ENCODE results near the gene PTPN9. TPM values are rescaled to one million over a fixed set of nuclear protein-coding genes. Genes with fewer than 3 reads are reported as not detected.

Gene PTPN9
- total and polyA plus RNA-seq, 10 of the 15 experiments (the other 5 are each of a cell fraction or from before 2014, with no cell fraction given) = 7.8 to 29.1 (median 18.5) TPM

DNA sequence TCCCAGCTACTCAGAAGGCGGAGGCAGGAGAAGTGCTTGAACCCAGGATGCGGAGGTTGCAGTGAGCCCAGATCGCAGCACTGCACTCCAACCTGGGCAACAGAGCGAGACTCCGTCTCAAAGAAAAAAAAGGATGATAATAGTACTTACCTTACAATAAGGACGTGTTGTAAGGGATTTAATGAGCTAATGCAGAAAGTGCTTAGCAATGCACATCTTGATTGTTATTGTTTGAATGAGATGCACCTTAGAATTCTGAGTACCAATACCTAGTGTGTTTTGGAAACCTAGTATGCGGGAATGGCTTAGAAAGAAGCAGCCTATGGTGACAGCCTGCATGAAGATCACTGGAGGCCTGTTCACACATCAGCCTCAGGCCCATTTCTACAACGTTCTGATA, 26.9 kb upstream of the PTPN9 start (continued):
- no peak for TF ChIP-seq BHLHE40 (IDR thresholded peaks at IDR 0.05; ENCODE audit: borderline replicate concordance in 1 of 2, low read depth in 2 of 2, low read length in 1 of 2)

DNA sequence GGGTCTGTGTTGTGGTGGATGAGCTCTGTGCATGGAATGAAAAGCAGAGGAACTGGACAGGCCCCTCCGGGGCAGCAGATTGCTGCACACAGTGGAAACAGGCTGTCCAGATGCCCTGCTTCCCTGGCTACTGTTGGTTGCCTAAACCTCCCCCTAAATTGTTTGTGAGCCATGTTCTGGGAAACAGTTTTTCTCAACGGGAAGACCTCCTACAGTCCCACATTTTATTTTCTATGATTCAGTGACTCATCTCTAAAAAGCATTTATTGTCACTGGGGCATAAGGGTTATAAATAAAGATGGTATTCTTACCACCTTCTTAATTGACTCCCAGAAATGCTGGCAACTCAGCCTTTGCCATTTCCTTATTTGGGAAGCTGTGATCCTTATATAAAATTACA, 20.3 kb upstream of the PTPN9 start:
- Histone ChIP-seq H3K36me3 (ENCODE audit: control insufficient read depth in 2 of 2, insufficient read depth in 2 of 2, low read length in 1 of 2) (peaks cover 4 to 20% of the 10 kb centered on the region in 2 experiments; a peak in 3 of 4 replicates), H3K27me3 (replicated peaks in 1 of 2; ENCODE audit: control insufficient read depth in 2 of 2, insufficient read depth in 2 of 2, low read length in 1 of 2) (no peaks in the 10 kb centered on the region), H3K79me2 (ENCODE audit: control insufficient read depth, insufficient read depth, low read length) (no peaks in the 10 kb centered on the region), H3K4me3 (no peak overlapping the region), H3K4me1 (ENCODE audit: control insufficient read depth, insufficient read depth, low read length) (no peaks in the 10 kb centered on the region), H2AFZ (ENCODE audit: control insufficient read depth, low read depth, low read length) (no peak overlapping the region), H3K9me3 (replicated peaks; ENCODE audit: control insufficient read depth, insufficient read depth, low read length) (no peaks in the 10 kb centered on the region), H3K9ac (ENCODE audit: control insufficient read depth, insufficient read depth, low read length) (no peak overlapping the region), H4K20me1 (ENCODE audit: control insufficient read depth, insufficient read depth) (no peaks in the 10 kb centered on the region), H3K4me2 (ENCODE audit: control insufficient read depth, insufficient read depth) (no peak overlapping the region), H3K27ac (ENCODE audit: control insufficient read depth, insufficient read depth) (no peak overlapping the region)
- ATAC-seq (no peak), DNase-seq (ENCODE audit: low read depth, low spot score) (no peak), FAIRE-seq (no peak)
- in situ Hi-C loops (cut with MboI) (no loop called here), intact Hi-C loops (cut with micrococcal nuclease; ENCODE audit: unreplicated experiment) (no loop called here)
- CTCF ChIA-PET = interaction anchor here (0.8 kb wide), 1 partner anchor 42 kb away, joined by 4 read pairs; no protein-coding TSS in a partner anchor
- RAD21 ChIA-PET (ENCODE audit: unreplicated experiment) = no interaction called here
- SMC1A ChIA-PET (ENCODE audit: uncharacterized antibody, unreplicated experiment) = no interaction called here
- no TSS peak for BruUV-seq (replicated peaks)
- 70% methylated on average over 2 of the region's 2 CpGs for WGBS (ENCODE audit: insufficient coverage, insufficient replicate concordance, low lambda C conversion rate, missing lambda C conversion rate)
- POLR2A ChIA-PET = interaction anchor here (0.6 to 1.3 kb wide), 3 partner anchors 18 to 112 kb away, joined by 3 to 8 read pairs (median 5); no protein-coding TSS in a partner anchor
- no peak for TF ChIP-seq SIX5 (IDR thresholded peaks at IDR 0.05; ENCODE audit: low read depth, low read length, severe bottlenecking)
- TF ChIP-seq ZNF274 (IDR thresholded peaks at IDR 0.05; ENCODE audit: insufficient read depth, insufficient read length) = no peak
- TF ChIP-seq SP1 (IDR thresholded peaks at IDR 0.05; ENCODE audit: low read depth, low read length) = no peak
- TF ChIP-seq ZNF384 (IDR thresholded peaks at IDR 0.05; ENCODE audit: borderline replicate concordance, low read depth, low read length) = no peak
- no peak for TF ChIP-seq FOXM1 (IDR thresholded peaks at IDR 0.05; ENCODE audit: low read depth, low read length)
- no peak for TF ChIP-seq ZNF622 (IDR thresholded peaks at IDR 0.05)
- TF ChIP-seq, protein P1, sequence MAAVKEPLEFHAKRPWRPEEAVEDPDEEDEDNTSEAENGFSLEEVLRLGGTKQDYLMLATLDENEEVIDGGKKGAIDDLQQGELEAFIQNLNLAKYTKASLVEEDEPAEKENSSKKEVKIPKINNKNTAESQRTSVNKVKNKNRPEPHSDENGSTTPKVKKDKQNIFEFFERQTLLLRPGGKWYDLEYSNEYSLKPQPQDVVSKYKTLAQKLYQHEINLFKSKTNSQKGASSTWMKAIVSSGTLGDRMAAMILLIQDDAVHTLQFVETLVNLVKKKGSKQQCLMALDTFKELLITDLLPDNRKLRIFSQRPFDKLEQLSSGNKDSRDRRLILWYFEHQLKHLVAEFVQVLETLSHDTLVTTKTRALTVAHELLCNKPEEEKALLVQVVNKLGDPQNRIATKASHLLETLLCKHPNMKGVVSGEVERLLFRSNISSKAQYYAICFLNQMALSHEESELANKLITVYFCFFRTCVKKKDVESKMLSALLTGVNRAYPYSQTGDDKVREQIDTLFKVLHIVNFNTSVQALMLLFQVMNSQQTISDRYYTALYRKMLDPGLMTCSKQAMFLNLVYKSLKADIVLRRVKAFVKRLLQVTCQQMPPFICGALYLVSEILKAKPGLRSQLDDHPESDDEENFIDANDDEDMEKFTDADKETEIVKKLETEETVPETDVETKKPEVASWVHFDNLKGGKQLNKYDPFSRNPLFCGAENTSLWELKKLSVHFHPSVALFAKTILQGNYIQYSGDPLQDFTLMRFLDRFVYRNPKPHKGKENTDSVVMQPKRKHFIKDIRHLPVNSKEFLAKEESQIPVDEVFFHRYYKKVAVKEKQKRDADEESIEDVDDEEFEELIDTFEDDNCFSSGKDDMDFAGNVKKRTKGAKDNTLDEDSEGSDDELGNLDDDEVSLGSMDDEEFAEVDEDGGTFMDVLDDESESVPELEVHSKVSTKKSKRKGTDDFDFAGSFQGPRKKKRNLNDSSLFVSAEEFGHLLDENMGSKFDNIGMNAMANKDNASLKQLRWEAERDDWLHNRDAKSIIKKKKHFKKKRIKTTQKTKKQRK (IDR thresholded peaks at IDR 0.05; ENCODE audit: low read depth, low read length) = no peak
- no peak for TF ChIP-seq JUND (IDR thresholded peaks at IDR 0.05; ENCODE audit: low read depth, low read length)
- TF ChIP-seq, protein P2, sequence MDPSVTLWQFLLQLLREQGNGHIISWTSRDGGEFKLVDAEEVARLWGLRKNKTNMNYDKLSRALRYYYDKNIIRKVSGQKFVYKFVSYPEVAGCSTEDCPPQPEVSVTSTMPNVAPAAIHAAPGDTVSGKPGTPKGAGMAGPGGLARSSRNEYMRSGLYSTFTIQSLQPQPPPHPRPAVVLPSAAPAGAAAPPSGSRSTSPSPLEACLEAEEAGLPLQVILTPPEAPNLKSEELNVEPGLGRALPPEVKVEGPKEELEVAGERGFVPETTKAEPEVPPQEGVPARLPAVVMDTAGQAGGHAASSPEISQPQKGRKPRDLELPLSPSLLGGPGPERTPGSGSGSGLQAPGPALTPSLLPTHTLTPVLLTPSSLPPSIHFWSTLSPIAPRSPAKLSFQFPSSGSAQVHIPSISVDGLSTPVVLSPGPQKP (IDR thresholded peaks at IDR 0.05; ENCODE audit: low read depth, low read length) = no peak
- TF ChIP-seq, protein P3, sequence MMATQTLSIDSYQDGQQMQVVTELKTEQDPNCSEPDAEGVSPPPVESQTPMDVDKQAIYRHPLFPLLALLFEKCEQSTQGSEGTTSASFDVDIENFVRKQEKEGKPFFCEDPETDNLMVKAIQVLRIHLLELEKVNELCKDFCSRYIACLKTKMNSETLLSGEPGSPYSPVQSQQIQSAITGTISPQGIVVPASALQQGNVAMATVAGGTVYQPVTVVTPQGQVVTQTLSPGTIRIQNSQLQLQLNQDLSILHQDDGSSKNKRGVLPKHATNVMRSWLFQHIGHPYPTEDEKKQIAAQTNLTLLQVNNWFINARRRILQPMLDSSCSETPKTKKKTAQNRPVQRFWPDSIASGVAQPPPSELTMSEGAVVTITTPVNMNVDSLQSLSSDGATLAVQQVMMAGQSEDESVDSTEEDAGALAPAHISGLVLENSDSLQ (IDR thresholded peaks at IDR 0.05) = no peak
- no peak for TF ChIP-seq FOXK2 (IDR thresholded peaks at IDR 0.05)
- no peak for TF ChIP-seq POU2F2 (IDR thresholded peaks at IDR 0.05; ENCODE audit: borderline replicate concordance, low read depth, low read length)
- no peak for TF ChIP-seq SMARCA5 (IDR thresholded peaks at IDR 0.05)
- TF ChIP-seq, protein P4, sequence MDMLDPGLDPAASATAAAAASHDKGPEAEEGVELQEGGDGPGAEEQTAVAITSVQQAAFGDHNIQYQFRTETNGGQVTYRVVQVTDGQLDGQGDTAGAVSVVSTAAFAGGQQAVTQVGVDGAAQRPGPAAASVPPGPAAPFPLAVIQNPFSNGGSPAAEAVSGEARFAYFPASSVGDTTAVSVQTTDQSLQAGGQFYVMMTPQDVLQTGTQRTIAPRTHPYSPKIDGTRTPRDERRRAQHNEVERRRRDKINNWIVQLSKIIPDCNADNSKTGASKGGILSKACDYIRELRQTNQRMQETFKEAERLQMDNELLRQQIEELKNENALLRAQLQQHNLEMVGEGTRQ (IDR thresholded peaks at IDR 0.05; ENCODE audit: borderline replicate concordance, low read depth, low read length) = no peak
- TF ChIP-seq TCF7 (IDR thresholded peaks at IDR 0.05; ENCODE audit: borderline replicate concordance) = no peak
- no peak for TF ChIP-seq RFX5 (IDR thresholded peaks at IDR 0.05; ENCODE audit: low read depth, low read length)
